Thoracic aorta (tissue), 2 donors: ENCODE results near the gene ABCC2. TPM values are rescaled to one million over a fixed set of nuclear protein-coding genes. Genes with fewer than 3 reads are reported as not detected.

ENCODE experiments used
- ATAC-seq: fragments of 150-250 bp; one replicate; pipeline ENCODE4 v1.8.0; 2017; ENCODE audit warnings: low read depth; ENCODE audit not compliant: insufficient number of reproducible peaks, low FRiP score
- DNase-seq: peaks from one replicate; pipeline ENCODE4 v3.0.0-alpha.2; 2020; ENCODE audit warnings: low spot score
- H3K27ac ChIP-seq, 2 donors: fragments of 200-600 bp; sonication (generic); 1 replicate in 1 of 2; 2 replicates in 1 of 2; pipeline ENCODE4 v1.5.1; 2016; ENCODE audit warnings: mild to moderate bottlenecking in 2 of 2, moderate library complexity in 2 of 2
- H3K27me3 ChIP-seq: fragments of 200-600 bp; sonication (generic); replicated peaks from 2 replicates; pipeline ENCODE4 v1.6.0; 2016; ENCODE audit warnings: mild to moderate bottlenecking; ENCODE audit not compliant: insufficient read depth
- H3K36me3 ChIP-seq: fragments of 200-600 bp; sonication (generic); one replicate; pipeline ENCODE4 v1.5.1; 2016
- H3K4me1 ChIP-seq, 2 donors: fragments of 200-600 bp; sonication (generic); 1 replicate in 1 of 2; 2 replicates in 1 of 2; pipeline versions ENCODE4 v1.5.1 to v1.6.0; 2016; ENCODE audit warnings: low read depth in 2 of 2, mild to moderate bottlenecking in 1 of 2; ENCODE audit not compliant: control insufficient read depth in 1 of 2
- H3K4me3 ChIP-seq: fragments of 200-600 bp; sonication (generic); 2 replicates; pipeline ENCODE4 v1.5.1; 2016; ENCODE audit warnings: mild to moderate bottlenecking
- H3K9me3 ChIP-seq: fragments of 200-600 bp; sonication (generic); 2 replicates; pipeline ENCODE4 v1.5.1; 2016
- total RNA-seq, 2 donors: library from RNA; depleted of rRNA; stranded (reverse); fragments of >200 nt; gene quantifications; one replicate each; pipeline versions ENCODE4 v1.1.0 to v1.2.3, GENCODE V29; 2016
- TF ChIP-seq, protein P1 (sequence below): fragments of 200-600 bp; sonication (generic); IDR thresholded peaks from one replicate; pipeline ENCODE4 v1.5.1; 2019; ENCODE audit warnings: antibody characterized with exemption

The ABCC2 gene
- total RNA-seq, 2 donors from 2014 or later, result 0.71 to 1.2 TPM

DNA sequence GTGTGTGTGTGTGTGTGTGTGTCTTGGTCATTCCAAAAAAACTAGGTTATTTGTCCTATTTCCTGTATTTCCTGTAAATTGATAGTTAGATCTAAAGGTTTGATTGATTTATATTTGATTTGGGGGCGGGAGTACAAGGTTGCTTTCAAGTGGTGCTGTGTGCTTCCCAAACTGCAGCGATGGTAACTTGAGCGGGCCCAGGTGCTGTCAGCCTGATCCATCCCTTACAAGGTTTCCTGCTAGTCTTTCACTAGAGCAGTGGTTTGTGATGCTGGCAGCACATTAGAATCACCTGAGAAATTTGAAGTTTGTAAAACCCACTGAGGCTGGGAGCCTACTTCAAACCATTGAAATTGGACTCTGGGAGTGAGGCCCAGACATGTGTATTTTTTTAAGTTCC is 23.7 kb downstream of the ABCC2 start:
- H3K9me3 ChIP-seq, result no peaks in the 10 kb centered on the region
- H3K27me3 ChIP-seq, result no peaks in the 10 kb centered on the region
- DNase-seq, result no peak
- H3K36me3 ChIP-seq, result no peaks in the 10 kb centered on the region
- H3K27ac ChIP-seq, result no peak overlapping the region
- no peak overlapping the region for H3K4me3 ChIP-seq
- TF ChIP-seq, protein P1, sequence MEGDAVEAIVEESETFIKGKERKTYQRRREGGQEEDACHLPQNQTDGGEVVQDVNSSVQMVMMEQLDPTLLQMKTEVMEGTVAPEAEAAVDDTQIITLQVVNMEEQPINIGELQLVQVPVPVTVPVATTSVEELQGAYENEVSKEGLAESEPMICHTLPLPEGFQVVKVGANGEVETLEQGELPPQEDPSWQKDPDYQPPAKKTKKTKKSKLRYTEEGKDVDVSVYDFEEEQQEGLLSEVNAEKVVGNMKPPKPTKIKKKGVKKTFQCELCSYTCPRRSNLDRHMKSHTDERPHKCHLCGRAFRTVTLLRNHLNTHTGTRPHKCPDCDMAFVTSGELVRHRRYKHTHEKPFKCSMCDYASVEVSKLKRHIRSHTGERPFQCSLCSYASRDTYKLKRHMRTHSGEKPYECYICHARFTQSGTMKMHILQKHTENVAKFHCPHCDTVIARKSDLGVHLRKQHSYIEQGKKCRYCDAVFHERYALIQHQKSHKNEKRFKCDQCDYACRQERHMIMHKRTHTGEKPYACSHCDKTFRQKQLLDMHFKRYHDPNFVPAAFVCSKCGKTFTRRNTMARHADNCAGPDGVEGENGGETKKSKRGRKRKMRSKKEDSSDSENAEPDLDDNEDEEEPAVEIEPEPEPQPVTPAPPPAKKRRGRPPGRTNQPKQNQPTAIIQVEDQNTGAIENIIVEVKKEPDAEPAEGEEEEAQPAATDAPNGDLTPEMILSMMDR, result no peak
- no peak for ATAC-seq
- no peaks in the 10 kb centered on the region for H3K4me1 ChIP-seq

DNA sequence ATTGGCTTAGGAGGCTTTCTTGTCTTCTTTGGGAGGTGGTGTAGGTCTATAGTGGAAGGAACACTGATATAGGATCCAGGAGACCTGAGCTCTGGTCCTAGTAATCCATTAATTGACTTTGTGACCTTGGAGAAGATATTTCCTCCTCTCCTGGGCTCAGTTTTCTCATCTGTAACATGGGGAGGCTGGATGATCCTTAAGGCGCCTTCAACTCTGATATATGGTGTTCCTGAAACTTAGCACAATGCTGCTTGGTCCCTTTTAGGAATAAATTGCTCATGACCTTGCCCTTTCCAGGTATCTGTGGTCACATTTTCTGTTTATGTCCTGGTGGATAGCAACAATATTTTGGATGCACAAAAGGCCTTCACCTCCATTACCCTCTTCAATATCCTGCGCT is 25.3 kb downstream of the ABCC2 start:
- TF ChIP-seq, protein P1, result no peak
- DNase-seq, result no peak
- Histone ChIP-seq H3K27me3 (no peaks in the 10 kb centered on the region), H3K27ac (no peak overlapping the region), H3K9me3 (no peaks in the 10 kb centered on the region), H3K36me3 (no peaks in the 10 kb centered on the region), H3K4me1 (no peaks in the 10 kb centered on the region), H3K4me3 (no peak overlapping the region)
- no peak for ATAC-seq

DNA sequence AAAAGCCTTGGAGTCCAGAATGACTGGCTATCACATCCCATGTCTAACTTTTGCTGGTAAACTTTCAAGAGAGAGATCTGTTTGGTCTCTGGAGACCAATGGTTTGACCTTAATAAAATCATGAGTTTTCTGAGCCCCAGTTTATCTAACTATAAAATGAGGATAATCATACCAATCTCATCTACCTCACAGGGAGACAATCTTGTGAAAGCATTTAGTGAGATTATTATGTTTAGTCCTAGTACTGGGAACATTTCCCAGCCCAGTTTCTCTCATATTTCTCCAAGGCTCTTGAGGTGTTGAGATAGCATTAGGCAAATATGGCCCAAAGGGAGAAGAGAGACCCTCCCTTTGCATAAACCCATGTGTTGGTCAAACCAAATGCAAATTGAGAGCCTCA is 25.8 kb downstream of the ABCC2 start:
- Histone ChIP-seq H3K4me3 (no peak overlapping the region), H3K27me3 (no peaks in the 10 kb centered on the region), H3K27ac (no peak overlapping the region), H3K4me1 (no peaks in the 10 kb centered on the region), H3K36me3 (no peaks in the 10 kb centered on the region), H3K9me3 (no peaks in the 10 kb centered on the region)
- ATAC-seq (no peak), DNase-seq (no peak)
- TF ChIP-seq, protein P1, result no peak

DNA sequence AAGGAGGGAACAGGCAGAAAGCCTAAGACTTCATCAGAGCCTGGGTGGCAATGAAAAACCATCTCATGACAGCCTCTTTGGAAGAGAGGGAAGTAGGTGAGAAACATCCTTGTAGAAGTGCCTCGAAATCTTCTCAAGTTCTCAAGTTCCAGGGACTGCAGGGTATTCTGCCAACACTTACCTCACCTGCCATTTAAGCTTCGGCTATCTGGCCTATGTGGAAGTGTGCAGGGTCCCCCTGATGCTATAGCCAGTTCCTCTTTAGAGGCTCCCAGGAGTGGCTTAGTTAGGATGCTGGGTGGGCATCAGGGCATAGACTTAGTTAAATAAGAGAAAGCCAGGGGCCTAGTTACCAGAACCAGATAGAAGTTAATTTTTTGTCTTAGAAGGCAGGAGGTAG is 27.0 kb downstream of the ABCC2 start:
- H3K36me3 ChIP-seq, result no peaks in the 10 kb centered on the region
- TF ChIP-seq, protein P1, result no peak
- no peak for ATAC-seq
- no peak overlapping the region for H3K27ac ChIP-seq
- no peaks in the 10 kb centered on the region for H3K27me3 ChIP-seq
- no peaks in the 10 kb centered on the region for H3K4me1 ChIP-seq
- no peak for DNase-seq
- H3K9me3 ChIP-seq, result no peaks in the 10 kb centered on the region
- no peak overlapping the region for H3K4me3 ChIP-seq

DNA sequence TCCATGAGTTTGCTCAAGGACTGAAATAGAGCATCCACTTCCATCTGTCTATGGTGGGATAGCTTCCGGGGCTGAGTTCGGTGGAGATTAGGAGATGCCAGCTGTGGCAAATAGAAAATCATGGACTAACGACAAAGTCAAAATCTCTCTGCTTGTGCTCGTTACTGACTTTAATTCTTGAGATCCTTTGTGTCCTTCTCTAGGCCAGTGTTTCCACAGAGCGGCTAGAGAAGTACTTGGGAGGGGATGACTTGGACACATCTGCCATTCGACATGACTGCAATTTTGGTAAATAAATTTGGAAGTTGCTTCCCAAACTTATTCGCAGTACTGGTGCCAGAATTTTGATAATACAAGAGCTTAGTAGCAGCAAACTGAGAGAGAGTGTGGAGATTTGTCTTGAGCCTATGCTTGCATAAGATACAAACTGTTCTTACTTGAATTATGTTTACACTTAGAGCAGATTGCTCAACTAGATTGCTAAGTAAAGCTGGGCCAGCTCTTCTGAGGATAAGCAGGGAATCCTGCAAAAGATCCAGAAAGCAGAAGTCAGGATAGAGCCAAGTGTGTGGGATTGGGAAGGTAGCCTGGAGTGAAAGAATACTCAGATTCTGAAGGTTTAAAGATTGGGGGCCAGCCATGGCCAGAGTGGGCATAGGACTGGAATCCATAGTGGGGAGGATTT is 27.6 kb downstream of the ABCC2 start:
- Histone ChIP-seq H3K27ac (no peak overlapping the region), H3K27me3 (no peaks in the 10 kb centered on the region), H3K4me3 (no peak overlapping the region), H3K36me3 (no peaks in the 10 kb centered on the region), H3K9me3 (no peaks in the 10 kb centered on the region), H3K4me1 (no peaks in the 10 kb centered on the region)
- TF ChIP-seq, protein P1, result no peak
- ATAC-seq, result no peak
- no peak for DNase-seq
